ENCODE results near the gene PROK2.

The PROK2 gene

DNA sequence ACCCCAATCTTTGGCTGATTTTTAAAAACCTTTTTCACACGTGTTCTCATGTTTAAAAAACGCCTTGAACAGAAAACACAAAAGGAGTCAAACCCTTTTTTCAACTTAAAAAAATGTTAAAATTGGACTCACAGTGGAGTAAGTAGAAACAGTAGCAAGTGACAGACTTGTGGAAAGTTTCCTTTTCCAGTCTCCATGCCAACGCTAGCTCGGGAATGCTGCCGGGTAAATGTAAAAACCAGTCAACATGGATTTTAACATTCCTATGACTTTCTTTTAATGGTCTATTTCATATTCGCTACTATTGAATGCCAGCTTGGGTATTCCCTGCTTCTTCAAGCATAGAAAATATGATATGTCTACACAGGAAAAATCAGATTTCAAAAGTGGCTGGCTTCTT lies 1.6 kb upstream of the PROK2 start:
- no peak for DNase-seq (ENCODE audit: low read depth)

DNA sequence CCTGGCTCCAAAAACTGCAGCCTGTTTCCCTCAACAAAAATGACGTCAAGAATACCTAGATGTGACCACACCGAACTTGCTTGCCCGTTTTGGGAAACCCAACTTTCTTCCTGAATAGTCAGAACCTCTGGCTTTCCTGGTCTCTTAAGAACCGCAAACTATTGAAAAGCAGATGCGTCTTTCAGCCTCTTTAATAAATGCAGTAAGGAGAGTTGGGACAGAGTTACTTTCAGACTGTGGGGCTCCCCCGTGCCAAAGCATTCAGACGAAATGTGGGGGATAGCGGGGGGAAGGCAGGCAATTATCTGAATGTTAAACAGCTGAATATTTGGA lies 1.2 kb upstream of the PROK2 start:
- DNase-seq (ENCODE audit: low read depth) = no peak

DNA sequence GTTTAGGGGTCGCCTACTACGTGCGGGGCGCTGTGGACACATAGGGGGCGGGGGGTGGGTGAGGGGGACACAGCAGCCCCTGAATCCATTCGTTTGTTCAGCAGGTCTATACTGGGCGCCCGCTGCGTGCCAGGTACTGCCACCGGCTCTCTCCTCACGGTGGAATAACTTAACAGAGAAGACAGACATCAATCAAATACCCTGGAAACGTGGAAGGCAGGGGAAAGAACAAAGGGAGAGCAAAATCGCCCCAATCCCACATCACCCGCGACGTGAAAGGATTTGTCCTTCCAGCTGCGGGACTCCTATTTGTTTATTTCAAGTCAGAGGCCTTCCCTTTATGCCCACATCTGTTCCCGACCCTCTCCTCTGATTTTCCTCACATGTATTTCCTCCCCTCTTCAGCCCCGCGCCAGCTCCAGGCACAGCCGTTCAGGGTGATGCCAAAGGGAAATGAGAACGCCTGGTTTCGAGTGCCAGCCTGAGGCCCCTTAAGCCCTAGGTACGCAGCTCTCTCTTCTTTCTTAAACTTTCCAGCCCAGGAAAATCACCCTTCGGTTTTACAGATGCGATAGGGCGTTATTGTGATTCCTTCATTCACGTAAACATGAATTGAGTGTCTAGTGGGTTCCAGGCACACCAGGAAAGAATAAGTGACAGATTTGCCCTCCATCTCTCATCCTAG lies 726 bp upstream of the PROK2 start:
- DNase-seq (ENCODE audit: low read depth) = no peak

DNA sequence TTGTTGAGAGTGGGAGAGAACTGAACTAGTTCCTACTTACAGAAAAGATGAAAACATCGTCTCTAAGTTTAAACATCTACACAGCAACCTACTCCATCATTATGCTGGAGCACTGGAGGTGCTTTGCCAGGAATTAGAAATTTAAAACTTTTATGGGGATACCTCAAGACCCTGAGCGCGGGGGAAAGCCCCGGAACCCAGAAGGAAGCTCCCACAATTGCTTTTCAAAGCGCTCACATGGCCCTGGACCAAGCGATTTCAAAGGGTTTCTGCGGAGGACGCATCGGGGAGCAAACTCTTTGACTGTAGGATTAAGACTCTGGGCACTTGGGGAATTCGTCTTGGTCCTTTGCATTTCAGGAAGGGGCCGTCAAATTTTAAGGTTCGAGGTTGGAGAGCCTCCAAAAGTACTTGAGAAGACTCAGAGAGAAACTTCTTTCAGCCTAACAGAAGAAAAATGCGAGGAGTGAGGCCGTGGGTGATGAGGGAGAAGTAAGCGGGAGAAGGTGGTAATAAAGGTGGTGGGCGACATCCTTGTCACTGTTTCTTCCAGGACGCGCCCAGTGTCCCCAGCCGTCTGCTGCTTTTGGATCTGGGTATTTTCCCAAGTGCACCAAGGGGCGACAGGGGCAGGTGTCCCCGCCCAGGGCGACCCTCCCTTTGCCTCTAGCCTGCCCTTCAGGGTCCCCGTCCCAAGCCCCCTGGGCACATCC lies 591 bp downstream of the PROK2 start:
- no peak for DNase-seq (ENCODE audit: low read depth)

DNA sequence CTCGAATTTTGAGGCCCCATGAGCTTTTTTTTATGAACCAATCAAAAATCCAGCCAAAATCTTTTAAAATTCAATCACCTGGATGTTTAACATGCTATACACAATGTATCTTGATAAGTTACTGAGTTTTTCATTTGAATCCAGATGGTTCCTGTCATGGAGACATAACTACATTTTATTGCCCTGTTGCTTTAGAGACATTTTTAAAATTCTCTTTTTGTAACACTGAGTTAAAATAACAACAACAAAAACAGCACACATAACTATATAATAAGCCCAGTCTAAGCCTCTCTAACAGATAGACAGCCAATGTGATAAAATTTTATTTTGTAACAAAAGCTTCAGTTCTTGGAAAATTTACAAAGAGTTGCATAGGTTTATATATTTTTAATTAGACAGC lies 1.8 kb downstream of the PROK2 start:
- DNase-seq (ENCODE audit: low read depth) = no peak

DNA sequence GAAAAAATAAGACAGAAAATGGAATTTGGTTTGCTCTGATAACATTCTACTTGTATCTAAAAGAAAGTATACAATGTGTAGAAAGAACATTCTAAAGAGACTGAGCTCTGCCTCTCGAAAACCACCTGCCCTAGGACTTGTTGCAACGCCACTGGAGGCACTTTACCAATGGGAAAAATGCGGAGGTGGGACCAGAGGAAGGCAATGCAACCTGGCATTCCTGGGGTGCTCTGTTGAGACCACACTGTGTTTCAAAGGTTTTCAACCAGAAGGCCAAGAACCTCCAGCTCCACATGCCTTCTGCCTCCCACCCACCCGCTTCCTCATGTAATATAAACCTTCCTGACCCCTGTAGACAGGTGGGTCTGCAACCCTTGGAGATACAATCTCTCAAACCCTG lies 4.5 kb downstream of the PROK2 start:
- DNase-seq (ENCODE audit: low read depth) = no peak

DNA sequence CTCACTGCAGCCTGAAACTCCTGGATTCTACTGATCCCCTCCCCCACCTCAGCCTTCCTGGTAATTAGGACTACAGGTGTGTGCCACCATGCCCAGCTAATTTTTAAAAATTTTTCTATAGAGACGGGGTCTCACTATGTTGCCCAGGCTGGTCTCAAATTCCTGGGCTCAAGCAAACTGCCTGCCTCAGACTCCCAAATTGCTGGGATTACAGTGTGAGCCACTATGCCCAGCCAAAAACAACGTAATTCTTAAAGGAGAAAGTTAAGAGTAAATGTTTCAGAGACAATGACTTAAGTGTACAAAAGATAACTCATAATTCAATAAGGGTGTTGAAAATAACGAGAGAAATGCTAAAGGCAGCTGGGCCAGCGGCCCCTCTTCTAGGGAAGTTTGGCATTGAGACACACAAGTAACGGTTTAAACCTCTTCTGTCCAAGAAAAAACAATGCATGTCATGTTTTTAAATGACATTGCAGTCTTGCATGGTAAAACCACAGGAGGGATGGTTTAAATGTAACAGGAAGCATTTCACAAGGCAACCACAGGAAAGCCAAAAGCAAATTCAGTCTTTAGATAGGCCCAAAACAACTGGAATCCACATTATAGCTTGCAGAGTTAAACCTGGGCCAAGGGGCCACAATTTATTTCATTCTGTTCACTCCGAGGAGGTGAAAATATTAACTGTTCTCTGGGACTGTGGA lies 5.1 kb downstream of the PROK2 start:
- DNase-seq (ENCODE audit: low read depth) = no peak

DNA sequence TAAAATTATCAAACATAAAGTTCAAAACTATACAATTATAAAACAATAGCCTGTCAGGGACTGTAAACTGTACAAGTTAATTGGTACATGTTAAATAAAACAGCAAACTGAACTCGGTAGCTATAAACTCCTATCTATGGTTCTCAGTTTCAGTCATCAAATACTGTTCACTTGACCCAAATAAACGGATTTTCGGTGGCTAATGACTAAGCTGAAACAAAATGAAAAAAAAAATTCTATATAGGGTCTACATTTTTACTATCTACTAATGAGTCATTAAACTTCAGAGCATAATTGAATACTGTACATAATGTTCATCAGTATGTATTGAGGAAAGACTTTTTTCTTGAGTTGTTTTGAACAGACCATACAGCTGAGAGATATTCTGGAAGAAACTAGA lies 6.6 kb downstream of the PROK2 start:
- DNase-seq (ENCODE audit: low read depth) = no peak

DNA sequence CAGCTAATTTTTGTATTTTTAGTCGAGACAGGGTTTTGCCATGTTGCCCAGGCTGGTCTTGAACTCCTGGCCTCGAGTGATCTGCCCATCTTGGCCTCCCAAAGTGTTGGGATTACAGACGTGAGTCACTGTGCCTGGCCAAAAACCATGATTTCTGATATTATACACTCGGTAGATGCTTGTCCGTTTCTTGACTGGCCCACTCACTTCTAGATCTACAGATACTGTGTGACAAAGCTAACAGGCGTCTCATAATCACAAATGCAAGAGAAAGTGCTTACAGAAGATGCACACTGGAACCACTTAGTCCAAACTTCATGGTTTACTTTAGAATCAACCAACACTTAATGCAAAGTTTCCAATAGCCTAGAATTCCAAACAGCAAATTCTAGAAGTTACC lies 8.4 kb downstream of the PROK2 start:
- DNase-seq (ENCODE audit: low read depth) = no peak

DNA sequence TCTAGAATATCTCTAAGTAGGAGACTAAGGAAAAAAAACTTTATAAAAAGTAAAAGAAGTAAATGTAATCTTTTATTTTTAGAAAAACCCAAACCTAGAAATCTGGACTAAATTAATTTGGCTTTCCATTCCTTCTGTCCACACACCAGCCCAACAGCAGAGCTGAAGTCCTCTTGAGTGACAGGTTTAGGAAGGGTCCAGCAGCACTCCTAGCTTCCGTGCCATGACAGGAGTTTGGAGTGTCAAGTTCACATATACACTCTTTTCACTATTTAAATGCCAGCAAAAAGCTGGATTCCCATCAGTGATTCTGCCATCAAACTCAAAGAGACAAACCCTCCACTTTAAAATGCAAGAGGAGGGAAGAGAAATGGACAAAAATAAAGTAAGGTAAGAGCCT lies 13.1 kb downstream of the PROK2 start:
- no peak for DNase-seq (ENCODE audit: low read depth)

DNA sequence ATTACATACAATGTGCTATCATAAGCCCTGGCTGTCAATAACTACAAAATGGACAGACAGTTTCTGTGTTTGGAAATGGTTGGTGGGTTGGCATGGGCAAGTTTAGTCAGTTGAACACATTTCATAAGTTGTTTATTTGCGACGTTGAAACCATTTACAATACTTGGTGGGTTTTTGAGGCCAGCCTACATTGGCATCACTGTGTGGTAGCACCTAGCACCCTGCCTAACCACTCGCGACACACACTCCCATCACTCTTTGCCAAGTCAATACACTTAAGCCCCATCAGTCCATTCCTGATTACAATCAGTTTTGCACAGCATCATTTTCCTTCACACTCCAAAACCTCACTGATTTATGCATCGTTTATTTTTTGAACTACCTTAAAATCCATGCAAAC lies 13.8 kb downstream of the PROK2 start:
- DNase-seq (ENCODE audit: low read depth) = no peak

DNA sequence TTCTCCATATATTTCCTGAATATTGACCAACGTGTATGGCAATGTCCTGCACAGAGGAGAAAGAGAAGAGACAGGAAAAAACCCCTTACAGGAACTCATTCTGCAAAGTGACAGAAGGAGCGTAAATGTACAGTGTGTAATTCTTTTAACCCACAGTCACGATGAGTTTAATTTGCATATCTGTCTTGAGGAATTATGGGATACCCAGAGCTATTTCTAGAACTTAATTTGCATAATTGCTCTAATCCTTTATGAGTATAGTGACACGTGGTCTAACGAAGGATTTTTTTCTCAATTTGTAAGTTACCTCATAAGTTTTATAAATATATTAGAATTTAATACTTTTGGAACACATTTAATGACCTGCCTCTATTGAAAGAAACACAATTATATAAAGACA lies 21.5 kb downstream of the PROK2 start:
- DNase-seq (ENCODE audit: low read depth) = no peak

DNA sequence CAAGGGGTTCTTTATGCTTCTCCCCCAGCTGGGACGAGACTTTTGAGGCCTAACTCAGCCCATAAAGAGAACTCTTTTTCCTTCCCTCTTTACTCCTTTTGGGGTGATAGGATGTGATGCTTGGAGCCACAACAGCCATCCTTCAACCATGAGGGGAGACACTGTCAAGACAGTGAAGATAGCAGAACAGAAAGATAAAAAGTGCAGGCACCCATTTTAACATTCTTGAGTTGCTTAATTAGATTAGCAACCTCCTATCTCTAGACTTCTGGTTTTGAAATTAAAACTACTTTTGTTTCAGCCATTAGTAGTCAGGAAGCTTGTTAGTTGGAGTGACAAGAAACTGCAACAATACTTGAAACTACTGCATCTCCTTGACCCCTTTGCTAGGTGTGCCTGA lies 24.8 kb downstream of the PROK2 start:
- DNase-seq (ENCODE audit: low read depth) = no peak

DNA sequence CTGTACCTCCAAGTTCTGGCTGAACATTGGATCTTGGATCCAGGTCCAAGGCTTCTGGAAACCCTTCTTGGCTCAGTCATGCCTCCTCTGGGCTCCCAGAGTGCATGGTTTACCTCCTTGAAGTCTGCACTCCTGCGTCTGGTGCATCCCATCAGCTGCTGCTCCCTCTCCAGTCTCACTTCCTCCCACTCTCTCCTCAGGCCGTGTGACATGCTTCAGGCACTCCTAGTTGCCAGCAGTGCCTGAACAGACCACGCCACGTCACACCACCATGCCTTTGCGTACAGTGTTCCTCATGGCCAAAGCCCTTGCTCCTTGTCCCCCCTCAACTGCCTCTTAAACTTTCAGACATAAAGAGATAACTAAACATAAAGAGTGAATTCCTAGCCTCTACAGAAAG lies 25.5 kb downstream of the PROK2 start:
- no peak for DNase-seq (ENCODE audit: low read depth)

DNA sequence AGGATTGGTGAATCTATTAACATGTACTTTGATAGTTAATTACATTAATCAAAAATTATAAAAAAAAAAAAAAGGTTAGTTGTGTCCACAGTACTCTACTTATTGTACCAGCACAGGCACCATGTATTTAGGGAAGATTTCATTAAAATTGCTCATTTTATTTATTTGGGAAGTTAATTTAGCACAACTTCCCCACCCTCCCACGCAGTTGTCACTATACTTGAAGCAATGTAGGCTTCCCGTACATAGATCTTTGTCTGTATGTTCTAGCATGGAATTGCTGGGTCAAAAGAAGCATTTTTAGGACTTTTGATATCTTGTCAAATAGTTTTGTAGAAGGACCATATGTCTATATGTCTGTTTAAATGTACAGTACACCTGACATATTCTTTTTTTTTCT lies 26.9 kb downstream of the PROK2 start:
- DNase-seq (ENCODE audit: low read depth) = no peak

DNA sequence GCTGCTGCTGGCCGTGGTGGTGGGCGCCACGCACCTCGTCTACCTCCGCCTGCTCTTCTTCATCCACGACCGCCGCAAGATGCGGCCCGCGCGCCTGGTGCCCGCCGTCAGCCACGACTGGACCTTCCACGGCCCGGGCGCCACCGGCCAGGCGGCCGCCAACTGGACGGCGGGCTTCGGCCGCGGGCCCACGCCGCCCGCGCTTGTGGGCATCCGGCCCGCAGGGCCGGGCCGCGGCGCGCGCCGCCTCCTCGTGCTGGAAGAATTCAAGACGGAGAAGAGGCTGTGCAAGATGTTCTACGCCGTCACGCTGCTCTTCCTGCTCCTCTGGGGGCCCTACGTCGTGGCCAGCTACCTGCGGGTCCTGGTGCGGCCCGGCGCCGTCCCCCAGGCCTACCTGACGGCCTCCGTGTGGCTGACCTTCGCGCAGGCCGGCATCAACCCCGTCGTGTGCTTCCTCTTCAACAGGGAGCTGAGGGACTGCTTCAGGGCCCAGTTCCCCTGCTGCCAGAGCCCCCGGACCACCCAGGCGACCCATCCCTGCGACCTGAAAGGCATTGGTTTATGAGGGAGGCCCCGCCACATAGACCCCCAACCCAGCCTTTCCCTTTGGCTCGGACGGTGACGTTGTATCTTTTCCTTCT lies 30.2 kb downstream of the PROK2 start:
- DNase-seq (ENCODE audit: low read depth) = no peak

DNA sequence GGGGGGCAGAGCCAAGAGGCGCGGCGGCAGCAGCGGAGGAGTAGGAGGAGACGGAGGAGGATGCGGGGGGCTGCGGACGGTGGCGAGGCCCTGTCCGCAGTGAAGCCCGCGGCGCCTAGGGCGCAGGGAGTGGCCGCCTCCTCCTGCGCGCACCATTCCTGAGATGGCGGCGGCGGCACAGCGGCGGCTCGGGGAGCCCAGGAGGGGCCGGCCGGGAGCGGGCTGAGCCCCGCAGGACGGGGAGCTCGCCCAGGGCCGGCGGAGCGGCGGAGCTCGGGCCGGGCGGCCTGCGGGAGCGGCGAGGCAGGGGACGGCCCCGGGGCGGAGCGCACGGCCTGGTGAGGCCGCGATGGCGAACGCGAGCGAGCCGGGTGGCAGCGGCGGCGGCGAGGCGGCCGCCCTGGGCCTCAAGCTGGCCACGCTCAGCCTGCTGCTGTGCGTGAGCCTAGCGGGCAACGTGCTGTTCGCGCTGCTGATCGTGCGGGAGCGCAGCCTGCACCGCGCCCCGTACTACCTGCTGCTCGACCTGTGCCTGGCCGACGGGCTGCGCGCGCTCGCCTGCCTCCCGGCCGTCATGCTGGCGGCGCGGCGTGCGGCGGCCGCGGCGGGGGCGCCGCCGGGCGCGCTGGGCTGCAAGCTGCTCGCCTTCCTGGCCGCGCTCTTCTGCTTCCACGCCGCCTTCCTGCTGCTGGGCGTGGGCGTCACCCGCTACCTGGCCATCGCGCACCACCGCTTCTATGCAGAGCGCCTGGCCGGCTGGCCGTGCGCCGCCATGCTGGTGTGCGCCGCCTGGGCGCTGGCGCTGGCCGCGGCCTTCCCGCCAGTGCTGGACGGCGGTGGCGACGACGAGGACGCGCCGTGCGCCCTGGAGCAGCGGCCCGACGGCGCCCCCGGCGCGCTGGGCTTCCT lies 31.0 kb downstream of the PROK2 start, which contains the start of gene GPR27:
TSS of gene GPR27 (plus strand) at position 155 of the 909 bp plus-strand sequence. CDS start at position 350, 195 bp downstream.
- peak; percentile 41 for DNase-seq (ENCODE audit: low read depth)

DNA sequence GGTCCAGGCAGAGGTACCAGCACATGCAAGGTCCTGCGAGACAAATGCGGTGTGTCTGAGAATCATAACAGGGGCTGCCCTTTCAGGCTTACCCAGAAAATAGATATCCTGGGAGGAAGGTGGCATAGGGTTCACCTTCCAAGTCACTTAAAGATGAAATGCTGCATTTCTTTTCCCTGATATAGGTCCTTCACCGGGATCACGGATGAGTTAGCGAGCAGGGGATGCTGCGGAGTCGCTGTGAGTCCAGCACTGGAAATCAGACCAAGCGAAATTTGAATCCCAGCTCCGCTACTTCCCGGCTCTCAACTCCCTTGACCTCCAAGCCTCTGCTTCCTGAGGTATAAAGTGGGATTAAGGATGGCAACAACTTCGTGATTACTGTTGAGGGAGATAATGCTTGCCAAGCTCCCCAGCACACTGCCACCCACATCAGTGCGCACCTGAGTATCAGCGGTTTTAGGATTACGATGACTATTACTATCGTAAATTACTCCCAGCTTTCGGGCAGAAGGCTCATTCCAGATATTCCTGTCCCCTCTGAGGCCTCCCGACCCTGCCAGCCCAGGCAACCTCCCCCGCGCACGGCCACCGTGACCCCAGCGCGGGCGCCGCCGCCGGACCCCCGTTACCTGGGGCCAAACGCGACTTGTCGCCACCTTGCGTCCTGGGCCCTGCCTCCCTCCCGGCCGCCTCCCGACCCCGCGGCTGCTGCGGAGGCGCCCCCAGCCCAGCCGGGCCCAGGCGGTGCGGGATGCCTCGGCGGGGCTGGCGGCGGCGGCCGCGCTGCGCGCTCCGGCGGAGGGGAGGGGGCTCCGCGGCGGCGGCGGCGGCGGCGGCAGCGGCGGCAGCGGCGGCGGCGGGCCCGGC lies 31.9 kb downstream of the PROK2 start:
- DNase-seq (ENCODE audit: low read depth) = no peak

DNA sequence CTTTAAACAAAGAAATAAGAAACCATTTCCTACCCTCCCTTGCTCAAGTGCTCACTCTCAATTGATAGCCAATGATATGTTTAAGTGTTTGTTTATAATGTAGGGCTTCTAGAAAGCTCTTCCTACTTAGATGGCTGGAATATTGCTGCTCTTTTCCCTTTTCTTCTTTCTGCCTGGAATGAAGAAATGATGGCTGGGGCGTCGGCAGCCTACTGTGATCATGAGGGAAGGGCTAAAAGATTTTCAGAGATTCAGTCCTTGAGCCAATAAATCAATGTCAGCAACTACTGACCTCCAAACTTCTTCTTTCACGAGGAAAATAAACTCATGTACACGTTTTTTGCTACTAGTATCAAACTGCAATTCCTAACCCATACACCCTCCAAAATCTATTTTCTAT lies 33.3 kb downstream of the PROK2 start:
- no peak for DNase-seq (ENCODE audit: low read depth)

DNA sequence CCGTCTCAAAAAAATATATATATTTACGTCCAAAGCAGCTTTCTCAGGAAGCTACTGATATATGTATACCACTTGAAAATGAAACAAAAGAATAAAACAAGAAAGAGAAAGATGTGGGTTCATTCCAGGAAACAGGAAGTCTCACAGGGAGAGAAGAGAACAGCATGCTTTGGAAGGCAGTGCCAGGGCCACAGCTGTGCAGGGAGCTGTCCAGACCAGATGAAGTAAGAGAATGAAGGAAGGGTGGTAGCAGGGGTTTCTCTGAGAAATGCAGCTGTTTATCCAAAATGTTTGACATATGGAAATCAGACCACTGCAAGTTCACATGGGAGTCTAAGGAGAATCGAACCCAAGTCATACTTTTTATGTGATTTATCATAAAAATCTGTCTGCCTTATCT lies 40.2 kb downstream of the PROK2 start:
- DNase-seq (ENCODE audit: low read depth) = no peak

DNA sequence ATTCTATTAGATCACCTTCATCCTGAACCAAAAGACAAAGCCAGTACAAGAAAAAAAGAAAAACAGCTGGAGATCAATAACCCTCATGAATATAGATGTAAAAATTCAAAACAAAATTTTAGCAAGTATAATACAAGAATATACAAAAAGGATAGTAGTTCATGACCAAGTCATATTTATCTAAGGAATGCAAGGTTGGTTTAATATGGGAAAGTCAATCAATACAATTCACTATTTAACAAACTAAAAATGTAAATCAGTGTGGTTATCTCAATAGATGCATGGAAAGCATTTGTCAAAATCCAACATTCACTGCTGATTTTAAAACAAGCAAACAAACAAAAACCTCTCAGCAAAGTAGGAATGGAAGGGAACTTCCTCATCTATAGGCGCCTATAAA lies 42.3 kb downstream of the PROK2 start:
- no peak for DNase-seq (ENCODE audit: low read depth)
